Daoy (cell line): ENCODE measurements around the gene RHOC. TPM values are rescaled to one million over a fixed set of nuclear protein-coding genes. Genes with fewer than 3 reads are reported as not detected.
A peak's percentile ranks its signal among the peaks of the same experiment; 100 is the strongest.
"Not testable (repeated sequence)": the region's sequence is repeated elsewhere in the genome, so short reads cannot be mapped to it uniquely, and the experiment has no call there.

Source experiments
- DNase-seq: peaks from one replicate; pipeline ENCODE4 v3.0.0-alpha.2; 2015; ENCODE audit warnings: low read depth
- total RNA-seq: library from RNA; depleted of rRNA; stranded (reverse); fragments of >200 nt; shearing (Covaris generic); gene quantifications from 2 replicates; pipeline ENCODE4 v1.2.3, GENCODE V29; 2014; rRNA removed

RHOC gene
- 443 and 466 TPM in 2 replicates for total RNA-seq

DNA sequence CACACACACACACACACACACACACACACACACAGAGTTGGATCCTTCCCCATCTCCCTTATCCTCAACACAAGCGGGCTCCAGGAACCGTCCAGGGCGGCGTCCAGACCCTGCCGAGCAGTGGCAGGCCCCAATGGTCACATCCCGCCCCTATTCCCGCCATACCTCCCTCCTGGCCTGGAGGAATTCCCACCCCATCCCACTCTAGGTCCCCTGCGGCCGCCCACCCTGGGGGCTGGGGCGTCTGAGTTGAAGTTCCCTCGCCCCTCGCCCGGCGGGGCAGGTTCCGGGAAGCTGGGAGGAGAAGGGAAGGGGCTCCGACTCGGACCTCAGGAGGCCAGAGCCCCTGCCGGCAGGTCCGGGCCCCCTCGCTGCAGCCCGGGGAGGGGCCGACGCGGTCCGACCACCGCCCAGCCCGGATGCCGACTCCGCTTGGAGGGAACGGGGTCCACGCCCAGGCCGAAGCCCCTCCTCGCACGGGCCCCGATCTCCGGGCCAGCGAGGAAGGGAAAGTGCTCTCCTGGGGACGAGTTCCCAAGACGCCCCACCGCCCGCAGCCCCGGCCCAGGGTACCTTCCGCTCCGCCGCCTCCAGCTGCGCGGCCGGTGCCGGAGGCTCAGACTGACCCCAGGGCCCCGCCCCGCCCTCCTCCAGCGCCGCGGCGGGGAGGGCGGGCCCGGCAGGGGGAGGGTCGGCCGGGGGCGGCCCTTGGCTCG lies at the start of gene RHOC:
TSS of gene RHOC (minus strand) at position 623 of the 716 bp plus-strand sequence. CDS start 3,328 bp downstream, outside the sequence.
- DNase-seq: peak; percentile 90

DNA sequence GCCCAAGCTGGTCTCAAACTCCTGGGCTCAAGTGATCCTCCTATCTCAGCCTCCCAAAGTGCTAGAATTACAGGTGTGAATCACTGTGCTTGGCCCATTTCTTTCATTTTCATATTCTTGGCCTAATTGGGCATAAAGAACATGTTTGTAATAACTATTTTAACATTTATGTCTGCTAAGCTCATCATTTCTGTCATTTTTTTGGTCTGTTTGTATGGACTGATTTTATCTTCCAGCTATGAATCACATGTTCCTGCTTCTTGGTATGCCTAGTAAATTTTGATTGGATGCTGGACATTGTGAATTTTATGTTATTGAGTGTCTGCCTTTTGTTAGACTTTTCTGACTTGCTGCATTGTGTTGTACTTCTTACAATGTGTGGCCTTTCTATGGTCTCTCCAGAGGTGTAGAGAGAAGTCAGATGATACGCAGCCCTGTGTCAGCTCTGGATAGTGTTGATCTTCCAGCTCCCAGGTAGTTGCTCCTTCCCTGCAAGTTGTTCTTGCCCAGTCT lies 47.2 kb upstream of the RHOC start:
- no peak for DNase-seq

DNA sequence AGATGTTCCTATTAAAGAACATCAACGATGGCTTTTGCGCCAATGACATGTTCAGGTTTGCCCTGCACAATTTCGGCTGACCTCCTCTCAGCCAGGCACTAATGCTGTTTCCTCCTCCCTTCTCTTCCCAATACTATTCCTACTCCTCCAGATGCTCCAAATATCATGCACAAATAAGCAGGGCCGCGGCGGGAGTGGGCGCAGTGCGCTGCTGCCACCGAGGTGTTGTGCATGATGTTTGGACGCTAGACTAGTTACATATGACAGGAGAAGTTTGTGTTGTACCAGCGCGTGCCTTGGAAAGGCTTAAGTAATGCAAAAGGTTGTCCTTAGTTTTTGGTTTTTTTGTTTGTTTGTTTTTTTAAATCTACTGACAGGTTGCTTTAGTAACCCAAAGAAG lies 41.5 kb upstream of the RHOC start:
- DNase-seq: no peak

DNA sequence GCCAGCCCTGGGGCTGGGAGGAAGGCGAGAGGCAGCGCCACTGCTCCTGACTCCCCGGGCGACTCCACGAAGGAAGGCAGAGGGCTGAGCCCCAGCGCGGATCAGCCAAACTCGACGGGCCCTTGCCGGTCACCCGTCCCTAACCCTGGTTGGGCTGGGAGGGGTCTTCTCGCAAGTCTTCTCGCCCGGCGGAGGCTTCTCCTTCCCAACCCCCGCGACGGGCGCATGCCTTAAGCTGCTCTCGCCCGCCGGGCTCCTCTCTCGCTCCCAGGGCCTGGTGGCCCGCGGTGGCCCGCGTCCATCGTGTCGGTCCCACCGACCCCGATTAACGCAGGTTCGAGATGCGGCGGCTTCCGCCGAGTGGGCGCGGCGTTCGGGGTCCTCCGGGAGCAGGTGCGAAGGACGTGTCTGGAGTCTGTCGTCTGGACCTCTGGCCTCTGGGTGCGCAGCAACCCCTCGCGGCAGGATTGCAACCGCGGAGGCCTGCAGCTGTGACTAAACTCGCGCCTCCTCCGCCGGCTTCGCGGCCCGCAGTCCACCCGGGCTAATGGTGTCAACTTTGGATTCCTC lies 37.2 kb upstream of the RHOC start:
- peak; percentile 57 for DNase-seq

DNA sequence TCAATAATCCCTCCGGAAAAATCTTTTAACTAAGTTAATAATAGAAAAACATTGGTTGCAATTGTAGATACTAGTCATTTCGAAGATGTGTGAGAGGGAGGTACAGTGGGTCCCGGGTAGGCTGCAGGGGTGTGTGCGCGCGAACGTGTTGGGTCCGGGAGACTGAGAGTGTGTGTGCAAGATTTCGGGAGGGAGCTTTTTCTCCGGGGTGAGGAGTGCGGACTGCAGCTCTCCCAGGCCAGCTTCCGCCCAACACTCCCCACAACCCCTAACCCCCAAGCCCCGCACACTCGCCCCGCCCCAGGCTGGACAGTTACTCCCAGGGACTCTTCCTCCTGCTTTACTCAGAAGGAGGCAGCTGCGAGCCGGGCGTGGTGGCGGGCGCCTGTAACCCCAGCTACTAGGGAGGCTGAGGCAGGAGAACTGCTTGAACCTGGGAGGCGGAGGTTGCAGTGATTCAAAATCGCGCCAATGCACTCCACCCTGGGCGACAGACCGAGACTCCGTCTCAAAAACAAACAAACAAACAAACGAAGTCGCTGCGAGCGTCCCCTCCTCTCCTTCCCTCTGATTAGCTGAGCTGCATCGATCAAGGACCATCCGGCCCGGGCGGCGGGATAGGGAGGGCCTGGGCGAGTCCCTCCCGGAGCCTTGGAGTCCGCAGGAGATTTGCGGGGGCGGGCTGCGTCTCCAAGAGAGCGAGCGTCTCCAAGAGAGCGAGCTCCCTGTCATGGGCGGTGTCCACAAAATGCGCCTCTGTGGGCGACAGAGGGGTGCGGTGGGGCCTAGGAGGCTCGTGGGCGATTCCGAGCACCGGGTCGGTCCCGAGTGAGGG lies 36.5 kb upstream of the RHOC start:
- DNase-seq: no peak

DNA sequence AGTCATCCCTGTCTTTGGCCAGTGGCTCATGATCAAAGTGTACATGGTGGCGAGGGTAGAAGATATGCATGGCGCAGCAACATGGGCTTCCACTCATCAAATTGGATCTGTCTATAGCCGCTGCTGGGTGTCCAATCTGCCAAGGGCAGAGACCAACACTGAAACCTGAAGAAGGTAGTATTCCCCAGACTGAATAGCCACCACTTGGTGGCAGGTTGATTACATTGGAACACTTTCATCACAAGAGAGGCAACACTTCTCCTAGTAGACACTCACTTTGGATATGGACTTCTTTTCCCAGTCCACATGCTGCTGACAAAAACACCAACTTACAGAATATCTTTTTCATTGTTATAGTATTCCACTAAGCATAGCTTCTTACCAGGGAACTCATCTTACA lies 30.6 kb upstream of the RHOC start:
- DNase-seq: no peak

DNA sequence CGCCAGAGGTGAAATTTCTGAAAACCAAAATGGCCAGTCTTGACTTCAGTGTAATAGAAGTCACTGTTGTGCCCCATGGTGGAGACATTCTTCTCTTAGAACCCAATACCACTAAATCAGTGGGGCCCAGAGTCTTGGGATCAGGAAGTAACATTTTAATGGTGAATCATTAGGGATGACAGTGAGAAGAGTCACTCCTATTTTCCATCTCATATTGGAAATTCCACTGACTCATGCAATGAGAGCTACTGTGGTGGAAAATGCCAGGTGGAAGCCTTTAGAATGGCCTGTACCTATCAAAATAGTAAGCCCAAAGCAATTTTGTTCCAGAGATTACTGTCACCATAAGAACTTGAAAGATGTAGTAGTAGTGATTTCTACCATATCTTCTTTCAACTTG lies 28.8 kb upstream of the RHOC start:
- peak; percentile 93 for DNase-seq

DNA sequence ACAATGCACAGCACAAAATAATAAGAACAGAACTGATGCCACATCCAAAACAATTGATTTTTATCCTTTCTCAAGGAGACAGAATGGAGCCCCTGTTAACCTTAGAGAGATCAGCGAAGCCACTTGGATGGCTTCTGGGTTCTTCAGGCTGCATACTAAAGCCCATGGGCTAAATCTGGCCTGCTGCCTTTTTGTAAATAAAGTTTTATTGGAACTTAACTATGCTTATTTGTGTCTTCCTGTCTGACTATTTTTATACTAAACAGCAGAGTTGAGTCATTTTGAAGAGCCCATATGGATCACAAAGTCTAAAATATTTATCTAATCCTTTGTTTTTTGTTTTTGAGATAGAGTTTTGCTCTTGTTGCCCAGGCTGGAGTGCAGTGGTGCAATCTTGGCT lies 24.5 kb upstream of the RHOC start:
- DNase-seq: no peak

DNA sequence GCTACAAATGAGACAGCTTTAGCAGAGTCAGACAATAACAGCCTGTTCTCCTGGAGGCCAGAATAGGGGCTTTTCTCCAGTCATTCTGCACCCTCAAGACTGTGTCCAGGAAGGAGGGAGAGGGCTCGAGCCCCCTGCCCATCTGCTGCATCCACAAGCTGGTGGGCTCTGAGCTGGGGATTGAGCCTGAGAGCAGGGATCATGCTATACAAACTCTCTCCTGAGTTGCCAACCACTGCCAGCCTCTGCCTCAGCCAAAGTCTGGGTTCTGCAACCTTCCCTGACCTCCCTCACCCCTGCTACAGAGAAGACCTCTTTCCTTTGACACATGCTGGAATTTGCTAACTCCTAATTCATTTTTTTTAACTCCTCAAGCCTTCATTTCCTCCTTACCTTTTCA lies 23.0 kb upstream of the RHOC start:
- DNase-seq: no peak

DNA sequence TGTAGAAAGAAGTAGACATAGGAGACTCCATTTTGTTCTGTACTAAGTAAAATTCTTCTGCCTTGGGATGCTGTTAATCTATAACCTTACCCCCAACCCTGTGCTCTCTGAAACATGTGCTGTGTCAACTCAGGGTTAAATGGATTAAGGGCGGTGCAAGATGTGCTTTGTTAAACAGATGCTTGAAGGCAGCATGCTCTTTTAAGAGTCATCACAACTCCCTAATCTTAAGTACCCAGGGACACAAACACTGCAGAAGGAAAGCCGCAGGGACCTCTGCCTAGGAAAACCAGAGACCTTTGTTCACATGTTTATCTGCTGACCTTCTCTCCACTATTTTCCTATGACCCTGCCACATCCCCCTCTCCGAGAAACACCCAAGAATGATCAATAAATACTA lies 22.1 kb upstream of the RHOC start:
- DNase-seq: not testable (repeated sequence)

DNA sequence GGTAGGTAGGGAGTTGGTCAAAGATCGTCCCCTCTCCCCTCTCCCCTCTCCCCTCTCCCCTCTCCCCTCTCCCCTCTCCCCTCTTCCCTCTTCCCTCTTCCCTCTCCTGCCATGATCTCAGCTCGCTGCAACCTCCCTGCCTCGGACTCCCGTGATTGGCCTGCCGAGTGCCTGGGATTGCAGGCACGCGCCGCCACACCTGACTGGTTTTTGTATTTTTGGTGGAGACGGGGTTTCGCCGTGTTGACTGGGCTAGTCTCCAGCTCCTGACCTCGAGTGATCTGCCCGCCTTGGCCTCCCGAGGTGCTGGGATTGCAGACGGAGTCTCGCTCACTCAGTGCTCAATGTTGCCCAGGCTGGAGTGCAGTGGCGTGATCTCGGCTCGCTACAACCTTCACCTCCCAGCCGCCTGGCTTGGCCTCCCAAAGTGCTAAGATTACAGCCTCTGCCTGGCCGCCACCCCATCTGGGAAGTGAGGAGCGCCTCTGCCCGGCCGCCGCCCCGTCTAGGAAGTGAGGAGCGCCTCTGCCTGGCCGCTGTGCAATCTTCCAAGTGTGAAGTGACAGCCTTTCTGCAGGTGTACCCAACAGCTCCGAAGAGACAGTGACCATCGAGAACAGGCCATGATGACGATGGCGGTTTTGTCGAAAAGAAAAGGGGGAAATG lies 21.5 kb upstream of the RHOC start:
- DNase-seq: not testable (repeated sequence)

DNA sequence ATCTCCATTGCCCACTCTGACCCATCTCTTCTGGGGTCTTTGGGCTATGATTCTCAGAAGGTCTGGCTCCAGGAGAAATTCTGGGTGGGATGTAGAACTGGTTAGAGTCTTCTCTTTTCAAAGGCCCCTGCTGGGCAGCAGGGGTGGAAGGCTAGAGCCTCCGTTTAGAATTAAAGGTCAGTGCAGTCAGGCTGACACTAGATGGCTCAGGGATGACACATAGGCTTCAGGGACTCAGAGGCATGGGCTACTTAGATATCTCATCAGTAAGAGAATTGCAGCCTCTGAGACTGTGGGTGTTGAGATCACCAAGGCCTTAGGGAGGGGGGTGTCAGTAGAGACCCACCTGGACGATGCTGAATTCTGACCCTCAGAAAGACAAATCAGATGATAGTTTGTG lies 20.8 kb upstream of the RHOC start:
- DNase-seq: no peak

DNA sequence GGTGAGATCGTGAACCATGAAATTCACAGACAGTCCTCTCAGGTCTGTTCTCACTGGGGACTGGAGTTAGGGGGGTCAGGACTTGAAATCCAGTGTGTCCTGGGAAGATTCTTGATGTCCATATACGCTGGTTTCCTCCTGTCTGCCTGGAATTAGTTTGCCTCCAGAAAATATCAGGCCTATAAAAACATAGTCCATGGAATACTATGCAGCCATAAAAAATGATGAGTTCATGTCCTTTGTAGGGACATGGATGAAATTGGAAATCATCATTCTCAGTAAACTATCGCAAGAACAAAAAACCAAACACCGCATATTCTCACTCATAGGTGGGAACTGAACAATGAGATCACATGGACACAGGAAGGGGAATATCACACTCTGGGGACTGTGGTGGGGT lies 17.3 kb upstream of the RHOC start:
- not testable (repeated sequence) for DNase-seq

DNA sequence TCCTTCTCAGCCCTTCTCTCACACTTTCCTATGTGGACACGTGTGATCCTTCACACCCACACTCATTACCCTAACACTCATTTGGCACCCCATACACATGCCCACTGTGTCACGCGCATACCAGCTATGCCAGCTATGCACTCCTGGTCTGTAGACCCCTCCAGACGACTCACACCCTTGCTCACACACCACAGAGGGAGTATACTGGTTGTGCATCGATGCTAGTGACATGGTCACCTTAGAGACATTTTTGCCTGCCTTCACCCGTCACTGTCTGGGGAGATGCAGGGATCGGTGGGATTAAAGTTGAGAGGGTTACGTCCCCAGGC lies 16.5 kb upstream of the RHOC start:
- no peak for DNase-seq

DNA sequence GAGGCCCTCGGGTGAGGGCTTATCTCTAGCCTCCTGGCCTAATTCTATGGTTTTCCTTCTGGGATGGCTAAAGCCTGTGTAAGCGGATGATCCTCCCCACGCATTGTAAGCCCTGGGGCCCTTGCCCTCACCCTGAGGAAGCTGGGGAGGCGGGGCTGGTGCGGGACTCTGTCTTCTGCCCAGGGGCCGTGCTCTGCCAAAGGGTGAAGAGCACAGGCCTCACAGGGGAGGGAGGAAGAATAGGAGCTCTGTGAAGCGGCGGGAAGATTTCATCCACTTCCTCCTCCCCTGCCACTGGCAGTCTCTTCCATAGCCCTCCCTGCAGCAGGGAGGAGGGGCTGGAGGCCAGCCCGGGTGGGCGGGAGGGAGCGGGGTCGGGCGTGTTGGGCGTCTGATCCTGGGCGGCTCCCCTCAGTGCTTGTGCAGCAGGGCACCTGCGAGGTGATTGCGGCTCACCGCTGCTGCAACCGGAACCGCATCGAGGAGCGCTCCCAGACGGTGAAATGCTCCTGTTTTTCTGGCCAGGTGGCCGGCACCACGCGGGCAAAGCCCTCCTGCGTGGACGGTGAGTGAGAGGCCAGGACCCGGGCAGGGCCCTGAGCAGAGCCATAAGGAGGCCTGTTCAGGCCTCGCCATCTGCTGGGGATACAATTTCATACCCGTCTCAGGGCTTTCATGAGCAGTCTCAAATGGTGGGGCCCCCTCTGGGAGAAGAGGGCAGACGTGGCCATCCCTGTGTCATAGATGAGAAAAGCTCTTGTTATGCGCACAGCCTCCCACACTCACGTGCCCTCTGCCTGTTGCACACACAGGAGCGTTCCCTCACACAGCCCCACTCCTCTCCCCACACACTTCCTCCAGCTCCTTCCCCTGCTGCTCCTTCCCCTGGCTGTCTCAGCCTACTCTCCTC lies 15.9 kb upstream of the RHOC start:
- DNase-seq: peak; percentile 58

DNA sequence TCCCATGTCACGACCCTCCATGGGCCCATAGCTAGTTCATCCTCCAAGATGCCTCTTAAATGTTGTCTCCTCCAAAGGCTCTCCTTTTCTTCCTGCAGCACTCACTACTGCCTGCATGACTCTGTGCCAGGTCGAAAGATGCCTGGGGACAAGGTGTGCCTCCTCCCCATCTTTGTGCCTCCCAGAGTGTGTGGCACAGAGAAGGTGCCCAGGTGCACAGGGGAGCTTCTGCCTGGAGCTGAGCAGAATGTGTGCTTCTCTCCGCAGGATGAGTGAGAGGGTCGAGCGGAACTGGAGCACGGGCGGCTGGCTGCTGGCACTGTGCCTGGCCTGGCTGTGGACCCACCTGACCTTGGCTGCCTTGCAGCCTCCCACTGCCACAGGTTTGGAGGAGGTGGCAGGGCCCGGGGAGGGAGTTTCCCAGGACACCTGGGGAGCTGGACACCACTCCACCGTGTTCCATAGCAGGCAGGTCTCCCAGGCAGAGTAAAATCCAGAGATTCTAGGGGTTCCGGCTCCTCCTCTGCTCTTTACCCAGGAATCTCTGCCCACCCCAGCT lies 15.1 kb upstream of the RHOC start:
- no peak for DNase-seq

DNA sequence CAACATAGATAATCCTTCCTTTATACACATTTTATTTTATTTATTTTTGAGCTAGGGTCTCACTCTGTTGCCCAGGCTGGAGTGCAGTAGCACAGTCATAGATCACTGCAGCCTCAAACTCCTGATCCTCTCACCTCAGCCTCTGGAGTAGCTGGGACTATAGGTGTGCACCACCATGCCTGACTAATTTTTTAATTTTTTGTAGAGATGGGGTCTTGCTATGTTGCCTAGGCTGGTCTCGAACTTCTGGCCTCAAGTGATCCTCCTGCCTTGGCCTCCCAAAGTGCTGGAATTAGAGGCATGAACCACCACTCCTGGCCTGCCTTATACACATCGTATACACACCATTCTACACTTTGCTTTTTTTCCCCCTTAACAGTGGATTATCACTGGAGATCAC lies 14.4 kb upstream of the RHOC start:
- not testable (repeated sequence) for DNase-seq

DNA sequence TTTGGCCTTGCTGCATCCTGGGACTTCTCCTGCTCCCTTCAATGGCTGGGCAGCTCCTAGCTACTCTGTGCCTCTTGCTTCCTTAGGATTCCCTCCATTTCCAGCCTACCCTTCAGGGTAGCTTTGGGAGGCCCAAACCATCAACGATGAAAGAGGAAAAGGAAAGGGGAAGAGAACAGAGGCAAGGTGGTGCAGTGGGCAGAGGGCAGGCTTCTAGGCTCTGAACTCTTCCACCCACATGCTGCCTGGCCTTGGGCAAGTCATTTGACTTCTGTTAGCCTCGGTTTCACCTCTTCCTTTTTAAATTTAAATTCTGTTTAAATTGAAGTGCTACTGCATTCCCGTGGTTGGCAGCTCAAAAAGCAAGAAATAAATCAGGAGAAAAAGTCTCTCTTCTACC lies 13.9 kb upstream of the RHOC start:
- DNase-seq: no peak

DNA sequence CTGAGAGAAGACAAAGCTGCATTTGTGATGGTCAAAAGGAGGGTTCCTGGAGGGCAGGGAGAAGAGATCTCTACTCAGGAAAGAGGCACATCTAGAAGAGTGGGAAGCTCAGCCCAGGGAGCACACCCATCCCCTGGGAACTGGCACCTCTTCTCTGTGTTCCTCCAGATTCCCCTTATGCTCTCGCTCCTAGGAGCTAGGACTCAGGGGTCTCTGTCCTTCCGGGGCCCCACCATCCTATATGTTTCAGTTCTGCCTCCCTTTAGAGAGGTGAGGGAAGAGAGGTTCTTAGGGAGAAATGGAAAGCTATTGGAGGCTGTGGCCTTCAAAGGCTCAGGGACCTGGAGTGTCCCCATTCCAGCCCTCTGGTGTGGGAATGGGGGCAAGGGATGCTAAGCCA lies 12.8 kb upstream of the RHOC start:
- DNase-seq: no peak

DNA sequence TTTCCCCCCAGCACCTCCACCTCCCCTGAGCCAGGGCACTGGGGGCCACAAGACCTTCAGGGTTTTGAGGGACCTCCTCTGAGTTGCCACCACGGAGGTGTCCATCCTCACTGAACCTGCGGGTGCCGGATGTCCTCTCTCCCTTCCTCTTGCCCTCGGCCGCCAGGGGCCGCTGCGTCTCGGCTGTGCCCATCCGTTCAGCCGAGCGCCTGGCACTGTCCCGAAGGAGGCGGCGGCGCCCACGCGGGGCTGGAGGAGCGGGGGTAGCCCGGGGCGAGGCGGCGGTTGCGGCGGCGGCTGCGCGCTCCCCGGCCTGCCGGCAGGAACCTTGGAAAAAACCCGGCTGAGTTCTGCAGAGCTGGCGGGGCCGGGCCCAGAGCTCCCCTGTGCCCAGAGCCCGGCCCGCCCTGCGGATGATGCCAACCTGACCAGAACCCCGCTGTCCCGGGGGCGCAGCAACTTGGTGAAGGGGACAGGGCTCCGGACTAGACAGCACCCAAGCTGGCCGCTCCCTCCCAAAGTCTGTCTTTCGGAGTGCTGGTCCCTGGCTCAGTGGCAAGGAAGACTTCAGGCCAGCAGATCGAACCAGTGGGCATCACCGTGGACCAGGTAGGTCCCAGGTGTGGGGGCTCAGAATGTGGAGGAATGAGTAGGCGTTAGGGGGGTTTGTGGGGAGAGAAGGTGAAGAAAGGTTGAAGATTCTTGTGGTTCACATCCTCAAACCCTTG lies 11.9 kb upstream of the RHOC start:
- DNase-seq: peak; percentile 92
